Stimulated activated CD8-positive, alpha-beta memory T cell treated with anti-CD3 and anti-CD28 coated beads, Interleukin-4, amount 100 ng/mL, for 48 hours (primary cell): ENCODE measurements around the gene VPS16.

Experiments used
- DNase-seq: peaks from one replicate; pipeline ENCODE4 v3.0.0-alpha.2; 2020

Gene VPS16

DNA sequence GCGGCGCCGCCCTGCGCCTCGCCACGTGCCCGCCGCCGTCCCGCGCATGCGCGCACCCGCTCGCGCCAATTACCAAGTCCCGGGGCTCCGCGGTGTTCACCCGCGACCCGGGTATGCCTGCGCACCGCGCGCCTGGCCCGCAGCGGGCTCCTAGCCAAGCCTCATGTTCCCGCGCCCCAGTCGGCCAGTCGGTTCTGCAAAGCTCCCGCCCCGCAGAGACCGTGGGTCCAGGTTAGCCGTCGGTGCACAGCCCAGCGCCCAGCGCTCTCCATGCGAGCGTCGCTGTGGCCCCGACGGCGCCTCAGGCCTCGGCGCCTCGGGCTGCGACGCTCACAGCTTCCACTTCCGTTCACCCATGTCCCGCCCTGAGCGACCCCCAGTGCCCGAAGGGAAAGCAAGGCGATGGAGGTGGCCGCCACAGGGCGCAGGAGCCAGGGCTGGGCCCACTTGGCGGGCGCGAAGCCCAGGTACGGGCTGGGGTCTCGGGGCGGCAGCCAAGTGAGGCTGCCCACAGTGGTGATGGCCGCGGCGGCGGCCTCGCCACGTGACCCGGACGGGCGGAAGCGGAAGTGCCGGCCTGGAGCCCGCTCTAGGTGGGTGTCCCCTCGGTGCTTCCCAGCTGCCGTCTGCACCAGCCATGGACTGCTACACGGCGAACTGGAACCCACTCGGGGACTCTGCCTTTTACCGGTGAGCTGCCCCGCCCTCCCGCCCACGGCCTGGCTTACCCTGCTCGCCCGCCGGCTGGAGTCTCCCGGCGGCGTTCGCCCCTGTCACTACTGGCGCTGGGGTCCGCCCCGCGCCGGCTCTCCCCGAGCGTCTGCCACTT is at the start of gene VPS16, which contains the start of gene PCED1A:
TSS of gene VPS16 (plus strand) at position 608 of the 829 bp plus-strand sequence. CDS start at position 638, 30 bp downstream.
TSS of gene PCED1A (minus strand) at position 518 of the 829 bp plus-strand sequence. CDS start 743 bp downstream, outside the sequence.
- DNase-seq: peak; percentile 91

DNA sequence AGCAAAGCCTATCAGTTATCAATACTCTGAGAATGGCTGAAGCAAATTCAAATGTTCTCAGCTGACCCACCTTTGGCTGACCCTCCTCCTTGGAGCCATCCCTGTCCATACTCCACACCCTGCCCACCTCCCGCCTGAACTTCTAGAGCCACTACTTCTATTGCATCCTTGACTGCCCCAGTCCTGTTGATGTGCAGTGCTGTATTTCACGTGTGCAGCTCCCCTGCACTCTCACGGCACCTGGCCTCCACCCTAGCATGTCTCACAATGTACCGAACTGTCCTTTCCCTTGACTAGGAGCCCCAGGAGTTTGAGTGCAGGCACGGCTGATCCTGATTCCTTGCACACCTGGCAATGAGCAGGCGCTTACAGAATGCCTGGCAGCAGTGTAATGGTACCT is 47.1 kb upstream of the VPS16 start:
- no peak for DNase-seq

- no peak for DNase-seq
Measured at GRCh38 chr20:2794202-2794748, 46.3 kb upstream of the VPS16 start.

- no peak for DNase-seq
Measured at GRCh38 chr20:2794866-2795447, 45.6 kb upstream of the VPS16 start.

DNA sequence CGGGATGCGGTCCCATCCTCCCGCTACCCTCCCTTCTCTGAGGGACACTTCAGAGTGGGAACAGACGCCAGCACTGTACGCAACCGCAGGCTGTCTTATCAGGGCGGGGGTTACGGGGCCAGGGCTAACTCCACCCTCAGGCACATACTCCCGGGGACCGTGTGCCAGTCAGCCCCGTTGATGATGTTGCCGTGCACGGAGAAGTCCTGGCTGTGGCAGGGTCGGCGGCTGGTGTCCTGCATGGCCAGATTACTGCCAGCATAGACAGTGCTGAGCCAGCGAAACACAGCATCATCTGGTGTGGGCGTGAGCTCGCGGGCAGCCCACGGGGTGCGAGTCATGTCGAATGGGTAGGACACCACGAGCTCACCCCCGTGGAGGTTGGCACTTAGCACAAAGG is 45.1 kb upstream of the VPS16 start:
- no peak for DNase-seq

- DNase-seq: no peak
Measured at GRCh38 chr20:2796011-2796660, 44.4 kb upstream of the VPS16 start.

- DNase-seq: no peak
Measured at GRCh38 chr20:2797136-2797983, 43.2 kb upstream of the VPS16 start.

DNA sequence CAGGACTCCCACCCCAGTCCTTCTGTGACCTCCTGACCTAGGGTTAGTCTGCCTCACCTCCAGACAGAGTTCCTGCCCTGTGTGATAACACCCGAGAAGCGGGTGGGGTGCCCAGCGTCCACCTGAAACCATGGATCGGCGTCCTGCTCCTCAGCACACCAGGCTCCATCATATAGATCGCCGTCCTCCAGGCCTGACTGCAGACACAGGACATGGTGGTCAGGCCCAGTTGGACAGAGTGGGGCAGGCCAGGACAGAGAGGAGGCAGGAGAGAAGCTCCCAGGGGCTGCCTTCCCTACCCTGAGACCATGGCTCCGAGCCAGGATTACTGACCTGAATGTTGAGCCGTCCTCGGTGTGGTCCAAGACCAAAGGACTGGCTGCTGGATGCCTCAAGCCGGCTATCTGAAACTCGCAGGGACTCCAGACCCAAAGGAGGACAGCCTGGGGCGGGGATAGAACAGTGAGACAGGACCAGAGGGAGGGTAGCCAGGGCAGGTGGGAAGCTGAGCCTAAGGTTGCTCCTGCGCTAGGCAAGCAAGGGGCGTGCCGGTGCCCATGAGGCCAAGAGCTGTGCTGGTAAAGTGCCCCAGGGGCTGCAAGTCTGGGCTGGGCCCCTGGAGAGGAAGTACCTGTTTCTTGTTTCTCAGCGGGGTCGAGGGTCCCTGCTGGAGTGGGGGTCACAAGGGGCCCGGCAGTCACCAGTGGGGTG is 42.3 kb upstream of the VPS16 start:
- DNase-seq: no peak

- DNase-seq: no peak
Measured at GRCh38 chr20:2798814-2799213, 41.7 kb upstream of the VPS16 start.

DNA sequence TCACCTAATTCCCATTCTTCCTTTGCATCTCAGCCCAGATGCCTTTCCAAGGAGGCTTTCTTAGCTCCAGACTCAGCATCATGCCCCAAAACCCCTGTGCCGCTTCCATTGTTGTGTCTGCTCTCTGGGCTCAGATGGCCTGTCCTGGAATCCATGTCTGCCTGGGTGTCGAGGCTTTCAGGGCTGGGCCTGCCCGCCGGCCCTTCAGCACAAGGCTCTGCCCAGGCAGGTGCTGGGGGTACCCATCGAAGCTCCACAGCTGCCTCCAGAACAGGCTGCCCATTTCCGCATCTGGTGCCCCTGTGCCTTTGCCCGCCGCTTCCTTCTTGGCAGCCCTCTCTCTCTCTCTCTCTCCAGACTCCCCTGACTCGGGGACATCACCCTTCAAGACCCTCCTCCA is 41.3 kb upstream of the VPS16 start:
- DNase-seq: no peak

DNA sequence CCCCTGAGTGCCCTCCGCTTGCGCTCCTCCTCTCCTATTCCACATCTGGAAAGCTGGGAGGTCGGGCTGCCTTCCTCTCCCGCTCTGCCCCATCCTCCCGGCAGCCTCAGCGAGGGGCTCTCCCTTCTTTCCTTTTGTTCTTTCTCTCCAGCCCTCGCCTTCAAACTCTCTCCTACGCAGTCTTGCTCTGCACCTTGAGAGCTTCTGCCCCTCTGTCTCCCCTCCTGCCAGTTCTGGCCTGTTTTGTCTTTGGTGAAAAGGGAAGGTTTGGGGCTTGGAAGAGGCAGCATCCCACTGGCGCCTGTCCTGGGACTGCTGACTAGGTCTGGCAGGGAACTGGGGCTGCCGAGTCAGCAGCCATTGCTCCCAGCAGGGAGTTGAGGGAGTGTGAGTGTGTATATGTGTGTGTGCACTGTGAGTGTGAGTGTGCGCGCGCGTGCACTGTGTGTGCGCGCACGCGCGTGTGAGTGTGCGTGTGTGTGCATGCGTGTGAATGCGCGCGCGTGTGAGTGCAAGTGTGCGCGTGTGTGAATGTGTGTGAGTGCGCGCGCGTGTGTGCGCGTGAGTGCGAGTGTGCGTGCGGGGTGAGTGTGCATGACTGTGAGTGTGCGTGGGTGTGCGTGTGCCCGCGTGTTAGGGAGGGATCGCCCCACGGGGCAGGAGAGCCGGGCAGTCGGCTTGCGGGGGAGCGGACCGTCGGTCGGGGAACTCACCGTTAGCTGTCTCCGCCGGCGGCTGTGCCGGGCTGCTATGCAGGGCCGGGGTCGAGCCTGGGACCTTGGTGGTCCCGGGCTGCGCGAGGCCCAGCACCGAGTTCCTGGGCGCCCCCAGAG is 40.6 kb upstream of the VPS16 start:
- DNase-seq: no peak

DNA sequence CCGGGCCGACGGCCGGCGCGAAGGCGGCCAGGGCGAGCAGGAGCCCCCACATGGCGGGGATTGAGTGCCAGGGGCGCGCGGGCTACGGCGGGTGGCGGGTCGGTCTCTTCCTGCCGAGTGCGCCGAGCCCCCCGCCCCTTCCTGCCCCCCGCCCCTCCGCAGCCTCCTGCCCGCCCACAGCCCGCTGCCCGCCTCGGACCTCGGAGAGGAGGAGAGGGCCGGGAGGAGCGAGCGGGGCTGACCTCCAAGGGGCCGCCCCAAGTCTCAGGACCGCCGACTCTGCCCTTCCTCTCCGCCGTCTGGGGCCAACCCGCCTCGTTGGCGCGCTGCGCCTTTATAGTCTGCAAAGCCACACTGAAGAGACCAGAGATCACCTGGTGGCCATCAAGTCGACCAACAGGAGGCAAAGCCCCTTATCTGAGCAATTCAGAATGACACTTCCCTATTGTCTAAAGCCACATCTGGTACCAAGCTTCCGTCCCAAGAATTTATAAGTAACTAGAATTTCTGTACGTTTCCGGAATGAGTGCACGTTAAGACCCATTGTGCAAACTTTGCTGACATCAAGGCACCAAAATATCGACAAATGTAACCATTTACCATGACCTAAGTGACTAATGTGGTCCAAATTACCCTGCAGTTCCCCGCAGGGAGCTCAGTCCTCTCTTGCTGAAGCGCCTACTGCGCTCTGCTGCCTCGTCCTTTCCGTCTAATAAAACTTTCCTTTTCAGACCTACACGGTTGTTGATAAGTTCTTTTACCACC is 39.8 kb upstream of the VPS16 start, which contains the start of gene CPXM1:
TSS of gene CPXM1 (minus strand) at position 107 of the 765 bp plus-strand sequence. CDS start at position 52, 55 bp downstream.
- DNase-seq: peak; percentile 54

DNA sequence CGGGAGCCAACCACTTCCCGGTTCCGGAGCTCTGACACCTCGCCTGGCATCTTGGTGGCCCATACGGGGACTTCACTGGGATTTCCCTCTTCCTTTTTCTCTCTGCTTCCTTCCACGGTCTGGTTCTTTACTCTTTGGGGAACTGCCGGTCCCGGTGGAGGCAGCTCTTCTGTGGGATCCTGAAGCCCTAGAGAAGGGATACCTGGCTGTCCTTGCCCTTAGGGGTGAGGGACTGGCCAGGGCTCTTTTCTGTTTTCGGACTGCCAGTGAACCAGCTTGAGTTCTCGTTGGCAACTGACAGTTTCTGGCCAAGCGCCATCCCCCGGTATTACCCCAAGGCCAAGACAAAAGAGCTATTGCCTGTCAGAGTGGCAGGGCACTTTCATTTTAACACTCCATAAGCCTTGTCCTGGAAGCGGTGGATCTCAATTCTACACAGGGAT is 39.2 kb upstream of the VPS16 start:
- DNase-seq: no peak

DNA sequence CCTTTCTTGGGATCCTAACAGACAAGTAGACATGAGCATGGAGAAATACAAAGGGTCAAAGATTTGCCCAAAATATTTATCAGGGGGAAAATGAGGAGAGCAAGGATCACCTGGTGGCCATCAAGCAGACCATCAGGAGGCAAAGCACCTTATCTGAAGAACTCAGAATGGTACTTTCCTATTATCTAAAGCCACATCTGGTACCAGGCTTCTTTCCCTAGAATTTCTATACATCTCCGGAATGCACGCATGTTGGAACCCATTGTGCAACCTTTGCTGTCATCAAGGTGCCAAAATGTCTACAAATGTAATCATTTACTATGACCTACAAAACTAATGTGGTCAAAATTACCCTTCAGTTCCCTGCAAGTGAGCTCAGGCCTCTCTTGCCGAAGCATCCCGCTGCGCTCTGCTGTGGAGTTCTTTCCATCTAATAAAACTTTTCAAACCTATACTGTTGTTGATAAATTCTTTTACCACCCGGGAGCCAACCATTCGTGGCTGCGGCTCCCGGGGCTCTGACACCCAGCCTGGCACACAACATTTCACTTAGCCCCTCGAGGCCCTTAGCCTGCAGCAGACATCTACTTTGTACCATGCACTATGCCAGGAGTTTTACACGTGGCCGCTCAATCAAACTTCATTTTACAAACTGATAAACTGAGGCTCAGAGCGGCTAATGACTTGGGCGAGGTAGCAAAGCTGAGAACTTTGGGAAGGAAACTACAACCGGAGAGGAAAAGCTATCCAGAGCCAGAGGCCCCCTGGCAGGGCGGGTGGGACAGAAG is 36.3 kb upstream of the VPS16 start:
- DNase-seq: no peak

GRCh38 chr20:2804852-2805688 is 35.5 kb upstream of the VPS16 start:
- no peak for DNase-seq

GRCh38 chr20:2805689-2806350 is 34.7 kb upstream of the VPS16 start:
- no peak for DNase-seq

DNA sequence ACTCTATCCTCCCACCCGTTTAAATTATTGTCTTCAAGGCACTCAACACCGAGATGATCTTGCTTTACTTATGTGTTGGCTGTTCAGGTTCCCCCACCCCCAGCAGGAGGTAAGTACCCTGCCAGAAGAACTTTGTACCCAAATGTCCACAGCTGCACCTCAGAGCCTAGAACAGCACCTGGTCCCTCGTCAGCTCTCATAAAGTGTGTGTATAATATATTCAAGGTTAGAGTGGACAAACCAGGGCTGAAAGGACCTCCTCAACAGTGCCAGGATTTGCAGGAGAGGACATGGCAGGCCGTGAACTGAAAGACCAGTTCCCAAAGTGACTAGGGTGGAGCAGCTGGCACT is 34.2 kb upstream of the VPS16 start:
- DNase-seq: no peak

DNA sequence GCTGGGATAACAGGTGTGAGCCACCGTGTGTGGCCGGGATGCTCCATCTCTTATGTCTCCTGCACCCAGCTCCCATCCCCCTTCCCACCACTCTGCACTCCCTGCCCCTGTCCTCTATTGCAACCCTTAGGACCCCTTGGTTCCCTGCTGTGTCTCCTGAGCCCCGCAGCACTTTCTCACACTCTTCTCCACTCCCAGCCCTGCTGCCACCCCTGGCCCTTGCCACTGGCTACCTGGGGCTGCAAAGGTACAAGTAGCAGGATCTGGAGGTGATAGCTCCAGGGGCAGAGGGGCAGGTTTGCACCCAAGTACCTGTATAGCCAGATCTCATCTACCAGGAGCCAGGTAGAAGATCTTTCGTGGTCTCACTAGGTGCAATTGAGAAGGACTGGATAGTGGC is 33.5 kb upstream of the VPS16 start:
- no peak for DNase-seq
